Left lung (tissue), 10 donors: Measurements from ENCODE around the gene CPNE4. TPM values are rescaled to one million over a fixed set of nuclear protein-coding genes. Genes with fewer than 3 reads are reported as not detected.

ENCODE experiments used
- ATAC-seq: fragments of 200-7000 bp; cut with Tn5 transposase; one replicate; pipeline ENCODE4 v1.9.1; 2020; ENCODE audit warnings: moderate library complexity
- DNase-seq, 4 donors: peaks; one replicate each; pipeline ENCODE4 v3.0.0-alpha.2; 2013 to 2020
- H3K27ac ChIP-seq, 2 donors: fragments of 200-600 bp; sonication (generic) in 1 of 2; one replicate each; pipeline versions ENCODE4 v1.5.0 to v1.8.0; 2020 to 2021
- H3K27me3 ChIP-seq, 2 donors: fragments of 200-600 bp; sonication (generic) in 1 of 2; one replicate each; pipeline versions ENCODE4 v1.5.0 to v1.8.0; 2020 to 2021
- H3K36me3 ChIP-seq, 2 donors: fragments of 200-600 bp; sonication (generic) in 1 of 2; one replicate each; pipeline versions ENCODE4 v1.5.0 to v1.8.0; 2020 to 2021
- H3K4me1 ChIP-seq, 2 donors: fragments of 200-600 bp; one replicate each; pipeline ENCODE4 v1.8.0; 2021
- H3K4me3 ChIP-seq, 2 donors: fragments of 200-600 bp; sonication (generic) in 1 of 2; one replicate each; pipeline versions ENCODE4 v1.5.0 to v1.8.0; 2020 to 2021; ENCODE audit warnings: mild to moderate bottlenecking in 1 of 2
- H3K9me3 ChIP-seq, 2 donors: fragments of 200-600 bp; sonication (generic) in 1 of 2; one replicate each; pipeline versions ENCODE4 v1.5.0 to v1.8.0; 2020 to 2021
- intact Hi-C, 2 donors: fragments of 100-400 bp; cut with DNase I; formaldehyde crosslinking; loops; one replicate each; pipeline versions ENCODE4 v1.11.2 to v1.14.2; 2022
- polyA plus RNA-seq, 6 donors: library from polyadenylated mRNA; unstranded; fragments of 120-200 nt; gene quantifications; one replicate each; pipeline ENCODE4 v1.2.1, GENCODE V29; 2013; ENCODE audit not compliant: insufficient read length in 6 of 6
- total RNA-seq, 2 donors: library from RNA; stranded (reverse); fragmentation: NEBNext Ultra II Directional; extraction: Animal tissue kit (Norgen Biotek cat#: 25700); gene quantifications; one replicate each; pipeline ENCODE4 v1.2.1, GENCODE V29; 2021
- TF ChIP-seq, protein P1 (sequence below), 2 donors: fragments of 200-600 bp; sonication (generic) in 1 of 2; IDR thresholded peaks; one replicate each; pipeline versions ENCODE4 v1.5.0 to v1.8.0; 2021; ENCODE audit warnings: antibody characterized with exemption in 2 of 2
- donor health status: DM: no; HTN: yes; CAD: no.
- donor health status: DM: no; HTN: no; CAD: no.

The CPNE4 gene
- total and polyA plus RNA-seq, 8 donors: 0.24 to 2.1 (median 0.85) TPM

DNA sequence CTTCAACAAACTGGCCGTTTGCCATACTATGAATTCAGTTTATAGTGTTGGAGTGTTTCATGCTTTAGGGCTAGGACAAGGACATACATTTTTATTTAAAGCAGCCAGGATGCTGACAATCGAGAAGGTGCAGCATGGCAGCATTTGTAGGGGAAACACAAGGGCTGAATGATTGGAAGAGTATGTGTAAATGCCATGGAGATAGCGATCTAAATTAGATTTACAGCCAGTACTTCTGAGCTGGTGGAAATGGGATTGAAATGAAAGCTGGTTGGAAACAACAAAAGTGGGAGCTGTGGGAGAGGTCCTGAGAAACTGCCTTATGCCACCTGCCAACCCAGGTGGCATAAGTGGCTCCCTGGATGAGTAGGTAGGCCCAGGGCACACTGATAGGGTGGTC is 322.2 kb downstream of the CPNE4 start:
- no peaks in the 10 kb centered on the region for H3K4me1 ChIP-seq
- TF ChIP-seq, protein P1, sequence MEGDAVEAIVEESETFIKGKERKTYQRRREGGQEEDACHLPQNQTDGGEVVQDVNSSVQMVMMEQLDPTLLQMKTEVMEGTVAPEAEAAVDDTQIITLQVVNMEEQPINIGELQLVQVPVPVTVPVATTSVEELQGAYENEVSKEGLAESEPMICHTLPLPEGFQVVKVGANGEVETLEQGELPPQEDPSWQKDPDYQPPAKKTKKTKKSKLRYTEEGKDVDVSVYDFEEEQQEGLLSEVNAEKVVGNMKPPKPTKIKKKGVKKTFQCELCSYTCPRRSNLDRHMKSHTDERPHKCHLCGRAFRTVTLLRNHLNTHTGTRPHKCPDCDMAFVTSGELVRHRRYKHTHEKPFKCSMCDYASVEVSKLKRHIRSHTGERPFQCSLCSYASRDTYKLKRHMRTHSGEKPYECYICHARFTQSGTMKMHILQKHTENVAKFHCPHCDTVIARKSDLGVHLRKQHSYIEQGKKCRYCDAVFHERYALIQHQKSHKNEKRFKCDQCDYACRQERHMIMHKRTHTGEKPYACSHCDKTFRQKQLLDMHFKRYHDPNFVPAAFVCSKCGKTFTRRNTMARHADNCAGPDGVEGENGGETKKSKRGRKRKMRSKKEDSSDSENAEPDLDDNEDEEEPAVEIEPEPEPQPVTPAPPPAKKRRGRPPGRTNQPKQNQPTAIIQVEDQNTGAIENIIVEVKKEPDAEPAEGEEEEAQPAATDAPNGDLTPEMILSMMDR (IDR thresholded peaks at IDR 0.05): no peak
- no peaks in the 10 kb centered on the region for H3K36me3 ChIP-seq
- H3K9me3 ChIP-seq: no peaks in the 10 kb centered on the region
- H3K27ac ChIP-seq: no peak overlapping the region
- intact Hi-C loops: no loop called here
- no peak overlapping the region for H3K4me3 ChIP-seq
- ATAC-seq (no peak), DNase-seq (no peak)
- no peaks in the 10 kb centered on the region for H3K27me3 ChIP-seq

DNA sequence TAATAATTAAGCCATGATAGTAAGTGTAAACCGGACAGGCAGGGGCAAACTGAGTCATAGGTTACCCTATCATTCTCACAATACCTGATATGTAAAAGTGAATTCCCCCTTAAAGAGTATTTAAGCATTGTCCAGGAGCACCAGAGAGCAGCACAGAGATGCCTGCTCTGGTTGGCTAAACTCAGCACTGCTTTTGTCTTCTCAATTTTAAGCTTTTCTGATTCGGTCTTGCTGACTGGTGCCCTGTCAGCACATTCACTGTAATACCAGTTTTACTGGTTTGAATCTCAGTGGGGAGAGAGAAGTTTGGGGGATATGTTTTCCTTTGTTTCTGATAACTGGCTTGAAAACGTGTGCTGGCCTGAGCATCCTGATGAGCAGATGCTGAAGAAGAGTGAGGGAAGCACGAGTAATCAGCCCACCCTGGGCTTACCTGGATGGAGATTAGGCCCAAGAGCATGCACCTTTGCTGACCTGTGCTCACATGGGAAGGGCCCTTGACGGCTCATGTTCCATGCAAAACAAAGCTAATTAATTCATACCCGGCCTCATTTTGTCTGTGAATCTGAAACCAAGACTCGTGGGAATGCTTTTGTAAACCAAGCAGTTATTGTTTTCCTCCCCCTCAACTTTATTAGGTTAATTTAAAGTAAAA is 323.6 kb downstream of the CPNE4 start:
- DNase-seq: no peak

DNA sequence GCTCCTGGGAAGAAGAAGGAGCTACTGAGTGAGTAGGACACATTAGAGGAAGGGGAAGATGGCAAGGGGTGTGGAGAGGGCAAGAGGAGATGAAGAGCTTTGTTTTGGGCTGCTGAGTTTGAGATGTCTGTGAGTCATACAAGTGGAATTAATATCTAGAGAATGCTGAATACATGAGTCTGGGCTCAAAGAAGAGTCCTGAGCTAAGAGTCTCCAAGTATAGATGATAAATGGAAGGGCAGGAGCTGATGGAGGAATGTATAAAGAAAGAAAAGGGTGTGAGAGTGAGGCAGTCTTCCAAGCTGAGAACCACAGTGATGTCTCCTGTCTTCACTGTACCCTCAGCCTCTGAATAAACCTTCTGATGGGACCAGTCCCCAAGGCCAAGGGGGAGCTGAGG is 326.6 kb downstream of the CPNE4 start:
- Histone ChIP-seq H3K36me3 (no peaks in the 10 kb centered on the region), H3K27me3 (peaks cover 0 to 8% of the 10 kb centered on the region in 2 donors), H3K27ac (no peak overlapping the region), H3K4me1 (no peaks in the 10 kb centered on the region), H3K9me3 (no peaks in the 10 kb centered on the region), H3K4me3 (no peak overlapping the region)
- intact Hi-C loops: no loop called here
- TF ChIP-seq, protein P1 (IDR thresholded peaks at IDR 0.05): no peak
- DNase-seq (no peak), ATAC-seq (no peak)

More for the DNA sequence above, 323.6 kb downstream of the CPNE4 start:
- H3K27me3 ChIP-seq: peaks cover 0 to 8% of the 10 kb centered on the region in 2 donors
- intact Hi-C loops: no loop called here
- TF ChIP-seq, protein P1 (IDR thresholded peaks at IDR 0.05): no peak
- no peaks in the 10 kb centered on the region for H3K9me3 ChIP-seq
- no peak overlapping the region for H3K4me3 ChIP-seq
- H3K27ac ChIP-seq: no peak overlapping the region
- H3K4me1 ChIP-seq: no peaks in the 10 kb centered on the region
- no peaks in the 10 kb centered on the region for H3K36me3 ChIP-seq
- ATAC-seq: no peak

DNA sequence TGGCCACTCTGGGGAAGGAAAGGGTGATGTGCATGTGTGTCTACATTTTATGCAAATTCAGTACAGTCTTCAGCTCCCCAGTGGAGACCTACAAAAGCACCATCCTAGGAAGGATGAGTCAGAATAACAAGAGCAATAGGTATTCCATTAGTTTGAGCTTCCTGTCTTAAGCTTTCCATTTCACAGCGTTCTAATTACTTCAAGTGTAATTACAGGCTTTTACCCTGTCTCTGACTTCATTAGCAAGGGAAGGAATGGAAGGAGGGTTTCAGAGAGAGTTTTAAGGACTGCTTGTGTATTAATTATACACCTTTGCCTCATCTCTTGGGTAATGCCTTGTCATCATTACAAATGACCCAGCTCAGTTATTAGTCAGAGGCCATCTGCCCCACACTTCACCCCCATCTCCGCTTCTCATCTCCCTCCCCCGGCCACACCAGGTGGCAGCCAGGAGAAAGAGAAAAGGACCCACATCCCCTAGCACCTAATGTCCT is 329.2 kb downstream of the CPNE4 start:
- TF ChIP-seq, protein P1 (IDR thresholded peaks at IDR 0.05): no peak
- H3K27me3 ChIP-seq: peaks cover 0 to 8% of the 10 kb centered on the region in 2 donors
- DNase-seq (no peak), ATAC-seq (no peak)
- no peak overlapping the region for H3K4me3 ChIP-seq
- no peaks in the 10 kb centered on the region for H3K36me3 ChIP-seq
- H3K4me1 ChIP-seq: no peaks in the 10 kb centered on the region
- no peaks in the 10 kb centered on the region for H3K9me3 ChIP-seq
- intact Hi-C loops: no loop called here
- no peak overlapping the region for H3K27ac ChIP-seq

DNA sequence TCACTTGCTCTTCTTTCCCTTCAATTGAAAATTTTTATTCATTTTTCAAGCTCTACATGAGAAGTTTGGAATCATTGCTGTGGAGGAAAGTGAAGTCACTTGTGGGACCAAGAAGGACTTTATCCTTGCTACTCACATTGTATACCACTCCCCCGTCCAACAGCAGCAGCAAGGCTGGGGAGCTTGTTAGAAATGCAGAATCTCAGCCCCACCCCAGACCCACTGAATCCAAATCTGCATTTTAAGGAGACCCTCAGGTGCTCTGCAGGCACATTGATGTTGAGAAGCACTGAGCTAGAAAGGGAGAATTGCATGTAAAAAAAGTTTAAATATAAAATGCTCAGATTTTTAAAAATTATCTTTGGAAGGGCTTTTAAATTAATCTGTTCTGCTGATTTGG is 329.7 kb downstream of the CPNE4 start:
- TF ChIP-seq, protein P1 (IDR thresholded peaks at IDR 0.05): no peak
- no peak for DNase-seq
- H3K27ac ChIP-seq: no peak overlapping the region

More for the DNA sequence above, 329.7 kb downstream of the CPNE4 start:
- Histone ChIP-seq H3K36me3 (no peaks in the 10 kb centered on the region), H3K27me3 (peaks cover 0 to 8% of the 10 kb centered on the region in 2 donors), H3K4me1 (no peaks in the 10 kb centered on the region), H3K4me3 (no peak overlapping the region), H3K9me3 (no peaks in the 10 kb centered on the region)
- no peak for ATAC-seq
- intact Hi-C loops: no loop called here
